Tibial nerve (tissue), 4 donors: ENCODE results near the gene SPR. TPM values are rescaled to one million over a fixed set of nuclear protein-coding genes. Genes with fewer than 3 reads are reported as not detected.
"Not testable (repeated sequence)": the region's sequence is repeated elsewhere in the genome, so short reads cannot be mapped to it uniquely, and the experiment has no call there.

Experiments
- DNase-seq, 2 donors: peaks; one replicate each; pipeline ENCODE4 v3.0.0-alpha.2; 2019; ENCODE audit warnings: low spot score in 2 of 2
- H3K27ac ChIP-seq, 4 donors: fragments of 200-600 bp; sonication (generic) in 3 of 4; one replicate each; pipeline ENCODE4 v1.5.1; 2017 to 2019; ENCODE audit warnings: mild to moderate bottlenecking in 1 of 4
- H3K27me3 ChIP-seq, 2 donors: fragments of 200-600 bp; sonication (generic) in 1 of 2; one replicate each; pipeline versions ENCODE4 v1.5.1 to v1.6.0; 2017 to 2019
- H3K36me3 ChIP-seq, 3 donors: fragments of 200-600 bp; sonication (generic); one replicate each; pipeline ENCODE4 v1.5.1; 2018 to 2019
- H3K4me1 ChIP-seq, 4 donors: fragments of 200-600 bp; sonication (generic) in 3 of 4; one replicate each; pipeline ENCODE4 v1.5.1; 2017 to 2019
- H3K4me3 ChIP-seq, 4 donors: fragments of 200-600 bp; sonication (generic) in 3 of 4; one replicate each; pipeline ENCODE4 v1.5.1; 2017 to 2019; ENCODE audit warnings: mild to moderate bottlenecking in 1 of 4, moderate library complexity in 1 of 4
- H3K9me3 ChIP-seq, 4 donors: fragments of 200-600 bp; sonication (generic) in 3 of 4; one replicate each; pipeline ENCODE4 v1.5.1; 2017 to 2019
- CTCF ChIP-seq, 5 experiments: fragments of 200-600 bp in 3 of 5; fragments of 450-650 bp in 2 of 5; sonication (generic) in 3 of 5; IDR thresholded peaks; one replicate each; pipeline ENCODE4 v1.5.1; 2016 to 2019; ENCODE audit warnings: antibody characterized with exemption in 5 of 5, mild to moderate bottlenecking in 3 of 5, moderate library complexity in 2 of 5
- EP300 ChIP-seq, 2 donors: sonication (generic); formaldehyde crosslinking; IDR thresholded peaks; one replicate each; pipeline ENCODE4 v1.6.1; 2017; ENCODE audit warnings: antibody characterized with exemption in 2 of 2, mild to moderate bottlenecking in 1 of 2
- POLR2A ChIP-seq, 2 donors: fragments of 450-650 bp; IDR thresholded peaks; one replicate each; pipeline ENCODE4 v1.6.1; 2017; ENCODE audit warnings: antibody characterized with exemption in 2 of 2, mild to moderate bottlenecking in 2 of 2, moderate library complexity in 2 of 2
- WGBS, 2 donors: methylation state at CpG; one replicate each; pipeline ENCODE4 v1.1.5; 2018; 5-methylcytosine and 5-hydroxymethylcytosine counted together
- total RNA-seq, 4 donors: library from RNA; depleted of rRNA; stranded (reverse); fragments of >200 nt; gene quantifications; one replicate each; pipeline ENCODE4 v1.1.0, GENCODE V29; 2016

The SPR gene
- total RNA-seq, 4 donors from 2014 or later = 22.0 to 33.3 (median 27.1) TPM

- WGBS, 2 donors = 77 to 81% methylated on average over 2 of the region's 2 CpGs
- H3K27me3 ChIP-seq = peaks cover 0 to 74% of the 10 kb centered on the region in 2 donors
- H3K4me1 ChIP-seq = peaks cover 0 to 7% (median 0%) of the 10 kb centered on the region in 4 donors
- no peak for DNase-seq
- no peak overlapping the region for H3K4me3 ChIP-seq
- no peak overlapping the region for H3K27ac ChIP-seq
- H3K36me3 ChIP-seq = no peaks in the 10 kb centered on the region
- no peaks in the 10 kb centered on the region for H3K9me3 ChIP-seq
- TF ChIP-seq POLR2A (IDR thresholded peaks at IDR 0.05) (no peak), EP300 (IDR thresholded peaks at IDR 0.05) (no peak), CTCF (IDR thresholded peaks at IDR 0.05) (no peak)
Measured at GRCh38 chr2:72898585-72898906, 11.3 kb downstream of the SPR start.

GRCh38 chr2:72900191-72900825 lies 13.1 kb downstream of the SPR start:
- no peak overlapping the region for H3K4me3 ChIP-seq
- no peak overlapping the region for H3K27ac ChIP-seq
- H3K36me3 ChIP-seq = no peaks in the 10 kb centered on the region
- no peak for TF ChIP-seq CTCF (IDR thresholded peaks at IDR 0.05)
- TF ChIP-seq POLR2A (IDR thresholded peaks at IDR 0.05) = no peak
- TF ChIP-seq EP300 (IDR thresholded peaks at IDR 0.05) = no peak
- H3K27me3 ChIP-seq = peaks cover 0 to 77% of the 10 kb centered on the region in 2 donors
- WGBS, 2 donors = 68 to 72% methylated on average over 5 of the region's 5 CpGs
- H3K4me1 ChIP-seq = peaks cover 0 to 7% (median 0%) of the 10 kb centered on the region in 4 donors
- DNase-seq = no peak
- H3K9me3 ChIP-seq = no peaks in the 10 kb centered on the region

- Histone ChIP-seq H3K4me3 (no peak overlapping the region), H3K9me3 (peaks cover 0 to 4% (median 0%) of the 10 kb centered on the region in 4 donors), H3K36me3 (no peaks in the 10 kb centered on the region), H3K27me3 (peaks cover 0 to 77% of the 10 kb centered on the region in 2 donors), H3K27ac (no peak overlapping the region), H3K4me1 (no peaks in the 10 kb centered on the region)
- DNase-seq = no peak
- no peak for TF ChIP-seq POLR2A (IDR thresholded peaks at IDR 0.05)
- no peak for TF ChIP-seq EP300 (IDR thresholded peaks at IDR 0.05)
- no peak for TF ChIP-seq CTCF (IDR thresholded peaks at IDR 0.05)
- WGBS, 2 donors = 39 to 50% methylated on average over 3 of the region's 3 CpGs
Measured at GRCh38 chr2:72901426-72901825, 14.2 kb downstream of the SPR start.

- peaks cover 0 to 95% of the 10 kb centered on the region in 2 donors for H3K27me3 ChIP-seq
- H3K9me3 ChIP-seq, H3K4me3 ChIP-seq, H3K36me3 ChIP-seq, DNase-seq, H3K4me1 ChIP-seq, H3K27ac ChIP-seq: not testable (repeated sequence)
- 89% methylated on average over 13 of the region's 13 CpGs for WGBS, 2 donors
Measured at GRCh38 chr2:72907369-72907768, 20.2 kb downstream of the SPR start.

GRCh38 chr2:72908741-72909140 lies 21.5 kb downstream of the SPR start:
- peaks cover 0 to 95% of the 10 kb centered on the region in 2 donors for H3K27me3 ChIP-seq
- TF ChIP-seq CTCF (IDR thresholded peaks at IDR 0.05) (no peak), EP300 (IDR thresholded peaks at IDR 0.05) (no peak), POLR2A (IDR thresholded peaks at IDR 0.05) (no peak)

More at GRCh38 chr2:72908741-72909140, 21.5 kb downstream of the SPR start:
- no peak overlapping the region for H3K27ac ChIP-seq
- H3K4me1 ChIP-seq = no peaks in the 10 kb centered on the region
- H3K4me3 ChIP-seq = no peak overlapping the region
- H3K36me3 ChIP-seq = no peaks in the 10 kb centered on the region
- DNase-seq = no peak
- H3K9me3 ChIP-seq = peaks cover 0 to 6% (median 0%) of the 10 kb centered on the region in 4 donors
- 86 to 88% methylated on average over 3 of the region's 3 CpGs for WGBS, 2 donors
